Activated T-cell treated with anti-CD3 and anti-CD28 coated beads for 4 hours (primary cell): ENCODE results near the gene GALNTL6.

Source experiments
- DNase-seq: peaks from one replicate; pipeline ENCODE4 v3.0.0-alpha.2; 2020

The GALNTL6 gene

GRCh38 chr4:172243551-172243950 is 430.3 kb downstream of the GALNTL6 start:
- DNase-seq, result no peak

DNA sequence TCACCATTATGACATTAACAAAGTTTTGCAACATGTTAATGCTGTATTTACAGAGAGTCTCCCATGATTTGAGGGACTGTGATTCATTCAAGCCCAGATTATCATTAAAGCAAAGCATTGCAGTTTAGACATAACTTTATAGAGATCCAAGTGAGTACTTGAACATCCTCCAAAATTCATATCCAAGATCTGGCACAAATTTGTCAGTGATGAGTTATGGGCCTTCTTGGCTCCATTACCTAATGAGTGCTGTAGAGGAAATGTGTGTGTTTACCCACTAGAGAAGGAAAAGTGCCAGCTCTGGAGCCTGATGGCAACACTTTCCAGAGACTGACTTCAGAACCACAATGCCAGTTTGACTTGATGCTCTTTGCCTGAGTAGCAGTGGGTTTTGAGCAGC is 432.3 kb downstream of the GALNTL6 start:
- DNase-seq, result no peak

GRCh38 chr4:172253409-172253808 is 440.2 kb downstream of the GALNTL6 start:
- DNase-seq, result no peak

GRCh38 chr4:172256820-172257219 is 443.6 kb downstream of the GALNTL6 start:
- DNase-seq, result no peak

GRCh38 chr4:172270397-172270796 is 457.2 kb downstream of the GALNTL6 start:
- no peak for DNase-seq

DNA sequence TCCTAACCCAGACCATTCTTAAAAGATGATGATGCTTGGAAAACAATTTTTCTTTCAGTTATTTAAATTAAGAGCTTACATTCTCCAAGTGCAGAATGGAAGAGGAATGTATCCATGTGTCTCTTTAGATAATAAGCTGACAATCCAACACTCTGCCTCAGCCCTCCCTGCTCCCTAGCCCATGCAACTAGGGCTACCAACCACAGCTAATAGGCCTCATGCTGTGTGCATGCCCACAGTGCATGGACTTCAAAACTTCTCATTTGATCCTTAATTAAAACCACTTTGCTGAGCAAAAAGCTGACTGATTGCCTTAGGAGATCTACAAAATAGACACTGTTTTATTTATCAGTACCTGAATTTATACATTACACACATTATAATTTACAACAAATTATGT is 473.9 kb downstream of the GALNTL6 start:
- no peak for DNase-seq

GRCh38 chr4:172305698-172306097 is 492.5 kb downstream of the GALNTL6 start:
- no peak for DNase-seq

- no peak for DNase-seq
Measured at GRCh38 chr4:172308078-172308477, 494.9 kb downstream of the GALNTL6 start.

DNA sequence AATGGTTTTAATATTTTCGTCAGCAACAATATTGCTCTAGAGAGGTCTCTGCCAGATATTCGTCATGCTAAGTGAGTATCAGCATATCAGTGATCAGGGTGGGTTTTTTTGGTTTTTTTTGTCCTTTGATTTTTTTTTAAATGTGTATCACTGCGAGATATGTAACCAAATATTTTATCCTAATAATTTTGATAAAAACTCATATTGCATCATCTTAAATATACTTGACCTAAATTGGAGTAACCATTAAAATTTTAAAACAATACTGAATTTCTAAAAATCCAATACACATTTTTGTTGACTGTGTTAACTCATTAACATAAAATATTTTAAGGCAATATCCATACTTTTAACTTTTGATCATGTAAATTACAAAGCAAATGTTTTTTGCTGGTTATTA is 498.5 kb downstream of the GALNTL6 start:
- no peak for DNase-seq

DNA sequence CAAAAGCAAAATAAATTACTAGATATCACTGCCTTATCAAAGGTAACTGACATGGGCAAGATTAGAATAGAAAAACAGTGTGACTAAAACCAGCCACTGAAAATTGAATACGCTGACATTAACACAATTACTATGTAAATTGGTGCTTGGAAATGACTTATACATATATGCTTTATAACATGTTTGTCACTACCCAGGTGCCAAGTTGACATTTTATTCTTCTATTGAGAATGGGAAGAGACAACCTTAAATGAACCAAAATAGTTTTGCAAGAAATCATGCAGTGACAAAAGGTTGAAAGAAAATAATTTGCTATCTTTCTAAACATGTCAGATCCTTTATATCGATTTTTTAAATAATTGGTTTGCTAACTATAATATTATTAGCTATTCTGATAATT is 510.1 kb downstream of the GALNTL6 start:
- no peak for DNase-seq

- DNase-seq, result no peak
Measured at GRCh38 chr4:172344308-172344938, 531.2 kb downstream of the GALNTL6 start.

DNA sequence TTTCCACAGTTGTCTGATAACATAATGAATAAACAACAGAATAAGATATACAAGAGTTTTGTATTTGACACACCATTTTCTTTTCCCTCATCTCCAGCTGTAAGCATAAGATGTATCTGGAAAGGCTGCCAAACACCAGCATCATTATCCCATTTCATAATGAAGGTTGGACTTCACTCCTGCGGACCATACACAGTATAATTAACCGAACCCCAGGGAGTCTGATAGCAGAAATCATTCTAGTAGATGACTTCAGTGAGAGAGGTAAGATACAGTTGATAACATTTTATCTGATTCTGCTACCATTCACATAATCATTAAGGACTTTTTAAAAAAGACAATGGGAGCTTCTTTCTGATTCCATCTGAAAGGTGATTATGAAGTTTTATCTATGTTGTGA is 535.2 kb downstream of the GALNTL6 start:
- DNase-seq, result no peak

DNA sequence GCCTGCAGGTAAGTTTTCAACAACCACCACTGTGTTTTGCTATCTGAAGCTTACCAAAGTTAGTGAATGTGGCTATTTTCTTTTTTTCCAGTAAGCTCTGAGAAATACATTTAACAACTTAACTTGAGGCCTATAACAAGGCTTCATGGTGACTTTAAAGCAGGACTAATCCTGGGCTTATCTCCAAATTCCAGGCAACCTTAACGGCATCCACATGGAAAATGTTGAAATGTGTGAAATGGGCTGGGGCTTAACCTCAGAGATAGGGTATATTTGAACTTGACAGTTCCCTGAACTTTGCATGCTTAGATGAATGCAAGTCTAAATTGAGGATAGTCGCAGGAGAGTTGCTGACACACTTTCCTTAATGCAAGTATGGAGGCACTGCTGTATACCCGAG is 539.2 kb downstream of the GALNTL6 start:
- no peak for DNase-seq

DNA sequence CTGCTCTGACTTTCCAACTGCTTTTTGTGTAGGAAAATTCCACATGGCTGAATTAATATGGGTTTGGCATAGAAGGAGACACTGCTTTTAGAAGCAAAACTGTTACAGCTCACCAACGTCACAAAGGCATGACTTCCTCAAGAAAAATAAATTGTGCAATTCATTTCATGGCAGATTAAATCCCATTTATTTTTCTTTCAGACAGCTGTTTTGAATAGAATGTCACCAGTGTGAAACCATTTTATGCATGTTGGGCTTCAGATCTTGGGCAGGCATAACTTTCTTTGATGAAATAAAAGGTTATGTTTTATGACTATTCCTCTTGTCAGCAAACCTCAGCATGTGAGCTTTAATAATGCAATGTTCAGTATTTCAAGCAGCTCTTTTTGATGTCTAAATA is 542.8 kb downstream of the GALNTL6 start:
- DNase-seq, result no peak

- no peak for DNase-seq
Measured at GRCh38 chr4:172357006-172357540, 543.9 kb downstream of the GALNTL6 start.

- DNase-seq, result no peak
Measured at GRCh38 chr4:172362569-172362968, 549.4 kb downstream of the GALNTL6 start.

DNA sequence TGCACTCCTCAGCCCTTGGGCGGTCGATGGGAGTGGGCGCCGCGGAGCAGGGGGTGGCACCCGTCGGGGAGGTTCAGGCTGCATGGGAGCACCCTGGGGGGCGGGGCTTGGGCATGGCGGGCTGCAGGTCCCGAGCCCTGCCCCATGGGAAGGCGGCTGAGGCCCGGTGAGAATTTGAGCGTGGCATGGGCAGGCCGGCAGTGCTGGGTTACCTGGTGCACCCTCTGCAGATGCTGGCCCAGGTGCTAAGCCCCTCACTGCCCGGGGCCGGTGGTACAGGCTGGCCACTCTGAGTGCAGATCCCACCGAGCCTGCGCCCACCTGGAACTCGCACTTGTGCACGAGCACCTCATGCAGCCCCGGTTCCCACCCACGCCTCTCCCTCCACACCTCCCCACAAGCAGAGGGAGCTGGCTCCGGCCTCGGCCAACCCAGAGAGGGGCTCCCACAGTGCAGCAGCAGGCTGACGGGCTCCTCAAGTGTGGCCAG is 556.3 kb downstream of the GALNTL6 start:
- DNase-seq, result no peak

- DNase-seq, result no peak
Measured at GRCh38 chr4:172377486-172378140, 564.4 kb downstream of the GALNTL6 start.

DNA sequence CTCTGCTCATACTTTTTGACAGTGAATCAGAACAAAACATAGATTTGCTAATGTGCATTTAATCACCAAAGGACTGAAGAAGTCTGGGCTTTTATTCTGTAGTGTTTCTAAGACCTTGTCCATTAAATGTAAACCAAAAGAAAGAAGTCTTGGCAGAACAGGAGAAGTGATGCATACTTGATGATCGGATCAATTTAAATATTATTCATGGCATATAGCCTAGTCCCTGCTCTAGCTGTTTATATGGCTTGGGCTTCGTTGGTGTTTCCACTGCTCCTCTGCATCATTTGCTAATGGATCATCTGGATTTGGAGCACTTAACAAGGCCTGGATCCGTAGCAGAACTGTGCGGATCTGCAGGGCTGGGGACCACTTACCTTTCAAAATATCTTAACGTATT is 566.6 kb downstream of the GALNTL6 start:
- no peak for DNase-seq

DNA sequence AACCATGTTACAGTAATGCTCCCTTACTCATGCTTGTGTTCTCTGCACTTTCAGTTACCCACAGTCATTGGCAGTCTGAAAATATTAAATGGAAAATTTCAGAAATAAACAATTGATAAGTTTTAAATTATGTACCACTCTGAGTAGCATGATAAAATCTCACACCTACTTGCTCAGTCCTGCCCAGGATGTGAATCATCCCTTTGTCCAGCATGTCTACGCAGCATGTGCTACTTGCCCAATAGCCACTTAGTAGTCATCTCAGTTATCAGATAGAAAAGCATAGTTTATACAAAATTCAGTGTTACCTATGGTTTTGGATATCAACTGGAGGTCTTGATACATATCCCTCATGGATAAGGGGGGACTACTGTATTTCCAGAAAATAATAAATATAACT is 577.1 kb downstream of the GALNTL6 start:
- no peak for DNase-seq

- DNase-seq, result no peak
Measured at GRCh38 chr4:172392741-172393140, 579.5 kb downstream of the GALNTL6 start.

DNA sequence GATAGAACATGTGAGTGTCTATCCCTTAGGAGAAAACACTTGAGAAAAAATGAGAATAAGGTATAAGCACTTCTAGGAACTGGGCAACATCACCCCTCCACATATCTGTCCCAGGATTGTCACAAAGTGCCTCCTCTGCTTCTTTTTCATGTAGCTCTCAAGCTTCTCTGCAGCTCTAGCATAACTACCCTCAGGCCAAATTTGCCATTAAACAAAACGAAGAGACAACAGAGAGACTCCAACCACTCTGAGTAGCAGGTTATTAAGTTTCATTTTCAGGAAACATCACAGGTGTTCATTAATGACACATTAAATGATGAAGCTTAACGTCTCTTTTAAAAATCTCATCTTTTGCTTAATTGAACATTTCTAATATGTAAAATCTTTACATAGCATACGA is 580.0 kb downstream of the GALNTL6 start:
- no peak for DNase-seq

DNA sequence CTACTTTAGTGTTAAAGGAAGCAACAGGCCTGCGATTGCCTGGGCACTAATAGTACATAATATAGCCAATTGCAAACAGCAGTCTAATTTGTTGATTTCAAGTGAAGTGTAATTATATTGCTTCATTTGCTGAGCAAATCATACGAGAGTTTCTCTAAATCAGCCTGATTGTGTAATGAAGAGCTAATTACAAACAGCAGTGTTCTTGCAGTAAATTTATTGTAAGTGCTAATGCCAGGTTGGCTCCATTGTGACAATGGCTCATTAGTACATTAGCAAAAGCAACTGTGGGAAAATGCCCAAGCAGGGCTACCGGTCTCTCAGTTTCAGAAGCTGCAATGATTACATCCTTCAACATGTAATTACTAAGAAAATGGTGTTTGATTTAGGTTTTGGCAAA is 591.5 kb downstream of the GALNTL6 start:
- DNase-seq, result no peak

GRCh38 chr4:172410363-172410762 is 597.2 kb downstream of the GALNTL6 start:
- no peak for DNase-seq

GRCh38 chr4:172411149-172411548 is 597.9 kb downstream of the GALNTL6 start:
- no peak for DNase-seq
